HEK293 (cell line): ENCODE results near the gene TRPC6.

Source experiments
- CTCF ChIA-PET: fragments of 350-600 bp; formaldehyde crosslinking; extraction: SDS; loops from one replicate; lab custom pipeline; 2021; ENCODE audit warnings: antibody characterized with exemption; lab: Yijun Ruan, JAX
- POLR2A ChIA-PET: fragments of 300-600 bp; formaldehyde crosslinking; extraction: SDS; loops from one replicate; lab custom pipeline; 2020; ENCODE audit warnings: antibody characterized with exemption, inconsistent platforms; lab: Yijun Ruan, JAX
- H3K27ac ChIP-seq: fragments of 200-500 bp; sonication (Bioruptor generic); 2 replicates; pipeline ENCODE4 v1.5.1; 2014; ENCODE audit warnings: low read depth, low read length, control low read depth, inconsistent platforms; ENCODE audit errors: extremely low read depth
- H3K36me3 ChIP-seq, 2 experiments: fragments of 200-500 bp in 1 of 2; sonication (Bioruptor generic) in 1 of 2; 1 replicate in 1 of 2; 2 replicates in 1 of 2; pipeline ENCODE4 v1.5.1; 2014 to 2017; ENCODE audit warnings: inconsistent platforms in 2 of 2, low read length in 2 of 2; ENCODE audit not compliant: control insufficient read depth in 2 of 2, insufficient read depth in 1 of 2
- H3K4me1 ChIP-seq: fragments of 200-500 bp; sonication (Bioruptor generic); 2 replicates; pipeline ENCODE4 v1.5.1; 2014; ENCODE audit warnings: mild to moderate bottlenecking, low read length, inconsistent platforms; ENCODE audit not compliant: control insufficient read depth, insufficient read depth
- H3K4me3 ChIP-seq: 2 replicates; pipeline ENCODE4 v1.5.1; 2011; ENCODE audit warnings: low read depth, mild to moderate bottlenecking, control low read depth, low read length, moderate library complexity
- H3K9me3 ChIP-seq: fragments of 200-500 bp; sonication (Bioruptor generic); 2 replicates; pipeline ENCODE4 v1.5.1; 2014; ENCODE audit warnings: low read depth, low read length, inconsistent platforms; ENCODE audit not compliant: control insufficient read depth, insufficient read depth
- HIC1 ChIP-seq: fragments of 450-650 bp; formaldehyde crosslinking; IDR thresholded peaks from 2 replicates; pipeline ENCODE4 v1.5.1; 2016; ENCODE audit warnings: missing biosample characterization, missing genetic modification characterization
- SETDB1 ChIP-seq: IDR thresholded peaks from one replicate; pipeline ENCODE4 v1.6.1; 2017; ENCODE audit warnings: mild to moderate bottlenecking, low read length, moderate library complexity, mixed read lengths; ENCODE audit not compliant: insufficient read length
- ZBTB17 ChIP-seq: fragments of 450-650 bp; formaldehyde crosslinking; IDR thresholded peaks from 2 replicates; pipeline ENCODE4 v1.5.1; 2016; ENCODE audit warnings: missing biosample characterization, missing genetic modification characterization
- ZBTB26 ChIP-seq: fragments of 450-650 bp; formaldehyde crosslinking; optimal IDR thresholded peaks from 2 replicates; pipeline ENCODE3; 2016; ENCODE audit warnings: missing biosample characterization, mild to moderate bottlenecking, missing genetic modification characterization
- ZFP69B ChIP-seq: fragments of 450-650 bp; formaldehyde crosslinking; IDR thresholded peaks from 2 replicates; pipeline ENCODE4 v1.5.1; 2016; ENCODE audit warnings: missing biosample characterization, missing genetic modification characterization
- ZIC2 ChIP-seq: fragments of 450-650 bp; formaldehyde crosslinking; IDR thresholded peaks from 2 replicates; pipeline ENCODE4 v1.5.1; 2016; ENCODE audit warnings: missing biosample characterization, missing genetic modification characterization
- ZNF148 ChIP-seq: fragments of 450-650 bp; formaldehyde crosslinking; IDR thresholded peaks from 2 replicates; pipeline ENCODE4 v1.5.0; 2017; ENCODE audit warnings: missing biosample characterization, missing genetic modification characterization, borderline replicate concordance
- ZNF280D ChIP-seq: fragments of 450-650 bp; formaldehyde crosslinking; IDR thresholded peaks from 2 replicates; pipeline ENCODE4 v1.5.1; 2016; ENCODE audit warnings: missing biosample characterization, missing genetic modification characterization
- ZNF324 ChIP-seq: fragments of 450-650 bp; formaldehyde crosslinking; IDR thresholded peaks from 2 replicates; pipeline ENCODE4 v1.5.1; 2016; ENCODE audit warnings: missing biosample characterization, missing genetic modification characterization
- ZNF362 ChIP-seq: fragments of 450-650 bp; formaldehyde crosslinking; IDR thresholded peaks from 2 replicates; pipeline ENCODE4 v1.5.1; 2016; ENCODE audit warnings: missing biosample characterization, missing genetic modification characterization
- ZNF449 ChIP-seq: fragments of 450-650 bp; formaldehyde crosslinking; IDR thresholded peaks from 2 replicates; pipeline ENCODE4 v1.5.1; 2017; ENCODE audit warnings: missing biosample characterization, mild to moderate bottlenecking, missing genetic modification characterization, moderate library complexity
- ZNF560 ChIP-seq: fragments of 450-650 bp; formaldehyde crosslinking; IDR thresholded peaks from 2 replicates; pipeline ENCODE4 v1.5.1; 2017; ENCODE audit warnings: missing biosample characterization, missing genetic modification characterization, borderline replicate concordance
- ZNF629 ChIP-seq: fragments of 450-650 bp; formaldehyde crosslinking; IDR thresholded peaks from 2 replicates; pipeline ENCODE4 v1.5.1; 2017; ENCODE audit warnings: missing biosample characterization, missing genetic modification characterization
- ZNF837 ChIP-seq: fragments of 450-650 bp; formaldehyde crosslinking; IDR thresholded peaks from 2 replicates; pipeline ENCODE4 v1.5.1; 2016; ENCODE audit warnings: missing biosample characterization, missing genetic modification characterization
- ZXDB ChIP-seq: fragments of 450-650 bp; formaldehyde crosslinking; IDR thresholded peaks from 2 replicates; pipeline ENCODE4 v1.5.1; 2016; ENCODE audit warnings: missing biosample characterization, missing genetic modification characterization

TRPC6 gene

GRCh38 chr11:101475699-101476098 lies 108.1 kb downstream of the TRPC6 start (continued):
- TF ChIP-seq ZNF449 (no peak), HIC1 (no peak), ZNF837 (tag by site-specific recombination) (no peak), ZNF324 (tag by site-specific recombination) (no peak), SETDB1 (no peak), ZNF560 (tag by site-specific recombination) (no peak), ZFP69B (tag by site-specific recombination) (no peak), ZNF362 (no peak)

- Histone ChIP-seq H3K27ac (no peak overlapping the region), H3K4me1 (no peaks in the 10 kb centered on the region), H3K9me3 (no peaks in the 10 kb centered on the region), H3K4me3 (no peak overlapping the region), H3K36me3 (no peaks in the 10 kb centered on the region)
- ChIA-PET CTCF (interaction anchor here (0.9 kb wide), 1 partner anchor 47 kb away, joined by 3 read pairs; no protein-coding TSS in a partner anchor), POLR2A (no interaction called here)
- TF ChIP-seq ZNF560 (tag by site-specific recombination): no peak
- TF ChIP-seq ZIC2 (tag by site-specific recombination): no peak
- TF ChIP-seq ZXDB (tag by site-specific recombination): no peak
- no peak for TF ChIP-seq ZNF280D
- TF ChIP-seq ZBTB26 (tag by site-specific recombination): no peak
- TF ChIP-seq ZBTB17 (tag by site-specific recombination): no peak
- no peak for TF ChIP-seq ZNF148 (tag by site-specific recombination)
- TF ChIP-seq ZNF629 (tag by site-specific recombination): no peak
Measured at GRCh38 chr11:101474666-101475065, 109.1 kb downstream of the TRPC6 start.
